OCI-LY7 (cell line): ENCODE data around the gene NGDN. TPM values are rescaled to one million over a fixed set of nuclear protein-coding genes. Genes with fewer than 3 reads are reported as not detected.

Experiments used
- BruUV-seq: library from RNA; stranded (reverse); fragments of 400-500 nt; replicated peaks from 2 replicates; lab custom pipeline; 2021; lab: Mats Ljungman, UMichigan
- CTCF ChIA-PET: fragments of 300-600 bp; sonication (Branson Sonifier 250); formaldehyde crosslinking; loops from one replicate; lab custom pipeline; 2022; ENCODE audit warnings: antibody characterized with exemption; ENCODE audit not compliant: unreplicated experiment; lab: Charles Lee
- POLR2A ChIA-PET: fragments of 300-600 bp; sonication (Branson Sonifier 250); formaldehyde crosslinking; loops from one replicate; lab custom pipeline; 2022; ENCODE audit warnings: antibody characterized with exemption; lab: Charles Lee
- DNase-seq: peaks from one replicate; pipeline ENCODE4 v3.0.0-alpha.2; 2015; ENCODE audit warnings: low spot score
- H2AFZ ChIP-seq: fragments of 200-600 bp; sonication (generic), shearing (Covaris generic); 2 replicates; pipeline ENCODE4 v1.6.1; 2014; ENCODE audit warnings: mild to moderate bottlenecking, antibody characterized with exemption, low read length, moderate library complexity
- H3K27ac ChIP-seq: fragments of 200-600 bp; sonication (generic); 2 replicates; pipeline ENCODE4 v1.5.1; 2014; ENCODE audit warnings: mixed run types, low read depth, mild to moderate bottlenecking, moderate library complexity, low read length, inconsistent platforms; ENCODE audit not compliant: poor library complexity, severe bottlenecking
- H3K36me3 ChIP-seq: fragments of 200-600 bp; sonication (generic); 2 replicates; pipeline ENCODE4 v1.6.1; 2014; ENCODE audit warnings: mild to moderate bottlenecking, antibody characterized with exemption, low read length, moderate library complexity, mixed read lengths; ENCODE audit not compliant: insufficient read depth
- H3K4me1 ChIP-seq: fragments of 200-600 bp; sonication (generic); 2 replicates; pipeline ENCODE4 v1.5.1; 2014; ENCODE audit warnings: mild to moderate bottlenecking, low read length; ENCODE audit not compliant: insufficient read depth, poor library complexity, severe bottlenecking
- H3K4me2 ChIP-seq: fragments of 200-600 bp; sonication (generic); 2 replicates; pipeline ENCODE4 v1.6.1; 2014; ENCODE audit warnings: mild to moderate bottlenecking, low read length
- H3K4me3 ChIP-seq: fragments of 200-600 bp; sonication (generic); 2 replicates; pipeline ENCODE4 v1.5.1; 2014; ENCODE audit warnings: mild to moderate bottlenecking, low read depth, low read length; ENCODE audit not compliant: poor library complexity, severe bottlenecking
- H3K79me2 ChIP-seq: fragments of 200-600 bp; sonication (generic); 2 replicates; pipeline ENCODE4 v1.6.1; 2016; ENCODE audit warnings: low read depth, mild to moderate bottlenecking, low read length, moderate library complexity, mixed read lengths; ENCODE audit not compliant: insufficient read depth
- H3K9me2 ChIP-seq: fragments of 200-600 bp; sonication (generic); 2 replicates; pipeline ENCODE4 v1.6.1; 2016; ENCODE audit warnings: mild to moderate bottlenecking, low read length, mixed read lengths; ENCODE audit not compliant: insufficient read depth
- H3K9me3 ChIP-seq: fragments of 200-600 bp; sonication (generic); 2 replicates; pipeline ENCODE4 v1.6.1; 2014; ENCODE audit warnings: mild to moderate bottlenecking, mixed run types, low read length, mixed read lengths
- H4K20me1 ChIP-seq: fragments of 200-600 bp; sonication (generic); 2 replicates; pipeline ENCODE4 v1.6.1; 2014; ENCODE audit warnings: mild to moderate bottlenecking, antibody characterized with exemption, low read length, moderate library complexity, mixed read lengths; ENCODE audit not compliant: insufficient read depth
- CTCF ChIP-seq: fragments of 200-600 bp; sonication (generic); conservative IDR thresholded peaks from 2 replicates; pipeline ENCODE4 v1.5.1; 2014; ENCODE audit warnings: mild to moderate bottlenecking, antibody characterized with exemption, low read length, moderate library complexity, mixed read lengths
- EZH2phosphoT487 ChIP-seq: fragments of 200-600 bp; sonication (generic); IDR thresholded peaks from 2 replicates; pipeline ENCODE4 v1.6.1; 2018; ENCODE audit warnings: low read depth, borderline replicate concordance, mild to moderate bottlenecking, mixed run types, antibody characterized with exemption, low read length, moderate library complexity, mixed read lengths
- intact Hi-C: fragments of 100-400 bp; cut with micrococcal nuclease; formaldehyde crosslinking; loops from one replicate; pipeline ENCODE4 v1.10.0; 2022; ENCODE audit not compliant: unreplicated experiment
- total RNA-seq, 2 experiments: library from RNA; depleted of rRNA in 1 of 2; stranded (reverse); fragments of >200 nt in 1 of 2; shearing (Covaris generic) in 1 of 2; gene quantifications; 2 replicates each; pipeline ENCODE4 v1.2.3, GENCODE V29; 2014 to 2022

Gene NGDN
- total RNA-seq, 2 experiments from 2014 or later = 53.6 to 57.5 TPM

GRCh38 chr14:23487216-23487615 lies 17.7 kb downstream of the NGDN start:
- no peak for DNase-seq
- intact Hi-C loops = no loop called here
- BruUV-seq = no TSS peak
- POLR2A ChIA-PET = no interaction called here
- no peak overlapping the region for H3K27ac ChIP-seq
- TF ChIP-seq CTCF (no peak), EZH2phosphoT487 (no peak)
- no peaks in the 10 kb centered on the region for H3K9me2 ChIP-seq
- no peaks in the 10 kb centered on the region for H3K79me2 ChIP-seq
- no peaks in the 10 kb centered on the region for H4K20me1 ChIP-seq
- H3K9me3 ChIP-seq = no peaks in the 10 kb centered on the region
- no peak overlapping the region for H2AFZ ChIP-seq
- peaks cover 6% of the 10 kb centered on the region for H3K4me1 ChIP-seq
- CTCF ChIA-PET = no interaction called here
- no peak overlapping the region for H3K4me3 ChIP-seq
- H3K4me2 ChIP-seq = no peak overlapping the region
- H3K36me3 ChIP-seq = no peaks in the 10 kb centered on the region

GRCh38 chr14:23492618-23493272 lies 23.2 kb downstream of the NGDN start:
- no peaks in the 10 kb centered on the region for H3K4me1 ChIP-seq
- ChIA-PET POLR2A (no interaction called here), CTCF (no interaction called here)
- H3K4me3 ChIP-seq = no peak overlapping the region
- H4K20me1 ChIP-seq = no peaks in the 10 kb centered on the region
- TF ChIP-seq CTCF = no peak
- no peak for TF ChIP-seq EZH2phosphoT487
- H3K27ac ChIP-seq = no peak overlapping the region
- intact Hi-C loops = no loop called here
- H2AFZ ChIP-seq = no peak overlapping the region
- no TSS peak for BruUV-seq
- H3K9me2 ChIP-seq = no peaks in the 10 kb centered on the region
- DNase-seq = no peak
- no peaks in the 10 kb centered on the region for H3K36me3 ChIP-seq
- H3K4me2 ChIP-seq = no peak overlapping the region
- H3K79me2 ChIP-seq = no peaks in the 10 kb centered on the region
- no peaks in the 10 kb centered on the region for H3K9me3 ChIP-seq

GRCh38 chr14:23494223-23494622 lies 24.7 kb downstream of the NGDN start:
- Histone ChIP-seq H3K4me3 (no peak overlapping the region), H3K9me2 (no peaks in the 10 kb centered on the region), H3K79me2 (no peaks in the 10 kb centered on the region), H2AFZ (no peak overlapping the region), H3K27ac (no peak overlapping the region), H3K4me1 (no peaks in the 10 kb centered on the region), H3K9me3 (no peaks in the 10 kb centered on the region), H4K20me1 (no peaks in the 10 kb centered on the region), H3K4me2 (no peak overlapping the region), H3K36me3 (no peaks in the 10 kb centered on the region)
- BruUV-seq = no TSS peak
- TF ChIP-seq CTCF = no peak
- TF ChIP-seq EZH2phosphoT487 = no peak
- CTCF ChIA-PET = no interaction called here
- POLR2A ChIA-PET = no interaction called here
- DNase-seq = no peak
- intact Hi-C loops = no loop called here
